Frontal cortex (tissue), 4 donors: ENCODE measurements around the gene PTPN1. TPM values are rescaled to one million over a fixed set of nuclear protein-coding genes. Genes with fewer than 3 reads are reported as not detected.

ENCODE experiments used
- DNase-seq, 2 donors: peaks; one replicate each; pipeline ENCODE4 v3.0.0; 2012; ENCODE audit warnings: low spot score in 2 of 2
- FAIRE-seq: peaks from 2 replicates; lab custom pipeline; 2012; peaks lifted over from hg19 to GRCh38; lab: Jason Lieb, UNC
- small RNA-seq: library from RNA; depleted of rRNA; stranded (forward); fragments of <200 nt; gene quantifications from one replicate; pipeline ENCODE3, GENCODE V24; 2014
- total RNA-seq: library from RNA; depleted of rRNA; stranded (reverse); fragments of >200 nt; gene quantifications from one replicate; pipeline ENCODE4 v1.2.3, GENCODE V29; 2014
- donor health status: control.
- donor health status: control.
- donor health status: control.

The PTPN1 gene
- total RNA-seq, 1 donor from 2014 or later = 15.9 TPM

- DNase-seq (no peak), FAIRE-seq (no peak)
Observed at GRCh38 chr20:50624351-50625016, 114.3 kb downstream of the PTPN1 start.

- DNase-seq = no peak
- FAIRE-seq = no peak
Observed at GRCh38 chr20:50625986-50626677, 115.9 kb downstream of the PTPN1 start.

GRCh38 chr20:50627747-50628146 lies 117.6 kb downstream of the PTPN1 start:
- DNase-seq (no peak), FAIRE-seq (no peak)

GRCh38 chr20:50628332-50628731 lies 118.1 kb downstream of the PTPN1 start:
- FAIRE-seq = no peak
- DNase-seq = no peak

GRCh38 chr20:50628853-50629669 lies 118.9 kb downstream of the PTPN1 start:
- no peak for DNase-seq
- no peak for FAIRE-seq

- no peak for FAIRE-seq
Observed at GRCh38 chr20:50629670-50630045, 119.5 kb downstream of the PTPN1 start.

GRCh38 chr20:50630578-50631263 lies 120.5 kb downstream of the PTPN1 start:
- no peak for FAIRE-seq

More at GRCh38 chr20:50629670-50630045, 119.5 kb downstream of the PTPN1 start:
- no peak for DNase-seq

GRCh38 chr20:50632236-50632635 lies 122.1 kb downstream of the PTPN1 start:
- no peak for DNase-seq
- no peak for FAIRE-seq

More at GRCh38 chr20:50630578-50631263, 120.5 kb downstream of the PTPN1 start:
- DNase-seq = no peak

- FAIRE-seq = no peak
Observed at GRCh38 chr20:50632701-50633100, 122.5 kb downstream of the PTPN1 start.

GRCh38 chr20:50633361-50633760 lies 123.2 kb downstream of the PTPN1 start:
- no peak for FAIRE-seq
- no peak for DNase-seq

More at GRCh38 chr20:50632701-50633100, 122.5 kb downstream of the PTPN1 start:
- DNase-seq = no peak

- FAIRE-seq (no peak), DNase-seq (no peak)
Observed at GRCh38 chr20:50634191-50634590, 124.0 kb downstream of the PTPN1 start.

Small RNA genes within 50 kb of the gene (small RNA-seq; reads per million reads assigned to genes)
- not detected for gene COX6CP2
- not detected for gene MIR1302-5
- gene MIR645 = not detected
- not detected for gene RF00019

Other genes with a start within 250 kb of the PTPN1 start
- 0.41 TPM for gene RIPOR3, start 181.2 kb downstream of the PTPN1 start, total RNA-seq
- gene PARD6B, start 221.2 kb downstream of the PTPN1 start, total RNA-seq = 20.4 TPM